GM23338 (cell line): ENCODE data around the gene RWDD1. TPM values are rescaled to one million over a fixed set of nuclear protein-coding genes. Genes with fewer than 3 reads are reported as not detected.

Experiments used
- ATAC-seq: fragments of 200-7000 bp; cut with Tn5 transposase; 3 replicates; pipeline ENCODE4 v1.9.1; 2020
- DNase-seq: peaks from one replicate; pipeline ENCODE4 v3.0.0-alpha.2; 2015; ENCODE audit warnings: low spot score
- H2AFZ ChIP-seq: fragments of 200-600 bp; sonication (generic); 2 replicates; pipeline ENCODE4 v1.8.0; 2016; ENCODE audit warnings: antibody characterized with exemption, mild to moderate bottlenecking, moderate library complexity
- H3F3A ChIP-seq: fragments of 200-600 bp; sonication (generic); replicated peaks from 2 replicates; pipeline ENCODE4 v1.8.0; 2017; ENCODE audit warnings: antibody characterized with exemption, mixed run types, low read depth
- H3K27ac ChIP-seq: fragments of 200-600 bp; sonication (generic); 2 replicates; pipeline ENCODE4 v1.6.1; 2016; ENCODE audit warnings: low read depth
- H3K27me3 ChIP-seq: fragments of 200-600 bp; sonication (generic); 2 replicates; pipeline ENCODE4 v1.8.0; 2016; ENCODE audit warnings: mild to moderate bottlenecking, mixed run types, moderate library complexity; ENCODE audit not compliant: insufficient read depth
- H3K36me3 ChIP-seq: fragments of 200-600 bp; sonication (generic); 2 replicates; pipeline ENCODE4 v1.8.0; 2016; ENCODE audit warnings: mild to moderate bottlenecking; ENCODE audit not compliant: insufficient read depth
- H3K4me1 ChIP-seq: fragments of 200-600 bp; sonication (generic); 2 replicates; pipeline ENCODE4 v1.8.0; 2016; ENCODE audit warnings: mild to moderate bottlenecking, moderate library complexity; ENCODE audit not compliant: insufficient read depth
- H3K4me2 ChIP-seq: fragments of 200-600 bp; sonication (generic); 2 replicates; pipeline ENCODE4 v1.7.1; 2017; ENCODE audit warnings: mixed run types
- H3K4me3 ChIP-seq: fragments of 200-600 bp; sonication (generic); 2 replicates; pipeline ENCODE4 v1.6.1; 2016; ENCODE audit warnings: mixed run types
- H3K79me2 ChIP-seq: fragments of 200-600 bp; sonication (generic); replicated peaks from 2 replicates; pipeline ENCODE4 v1.8.0; 2017; ENCODE audit warnings: mild to moderate bottlenecking; ENCODE audit not compliant: insufficient read depth
- H3K9me2 ChIP-seq: fragments of 200-600 bp; sonication (generic); 2 replicates; pipeline ENCODE4 v1.8.0; 2017; ENCODE audit not compliant: insufficient read depth
- H4K20me1 ChIP-seq: fragments of 200-600 bp; sonication (generic); replicated peaks from 2 replicates; pipeline ENCODE4 v1.8.0; 2017; ENCODE audit warnings: mild to moderate bottlenecking; ENCODE audit not compliant: insufficient read depth
- H3K27ac Mint-ChIP-seq: 2 replicates; pipeline ENCODE4 v1.8.0; 2020; ENCODE audit warnings: inconsistent platforms, mild to moderate bottlenecking, moderate library complexity, mixed read lengths
- H3K27me3 Mint-ChIP-seq: 3 replicates; pipeline ENCODE4 v1.8.0; 2022; ENCODE audit warnings: low read depth, mild to moderate bottlenecking, moderate library complexity, mixed read lengths, inconsistent platforms; ENCODE audit not compliant: insufficient read depth, poor library complexity
- H3K36me3 Mint-ChIP-seq: 3 replicates; pipeline ENCODE4 v1.8.0; 2021; ENCODE audit warnings: low read depth, mild to moderate bottlenecking, inconsistent platforms, moderate library complexity, mixed read lengths
- H3K4me1 Mint-ChIP-seq: 3 replicates; pipeline ENCODE4 v1.8.0; 2020; ENCODE audit warnings: mild to moderate bottlenecking, inconsistent platforms, mixed read lengths
- H3K4me3 Mint-ChIP-seq: 3 replicates; pipeline ENCODE4 v1.8.0; 2021; ENCODE audit warnings: moderate library complexity, mild to moderate bottlenecking, inconsistent platforms, mixed read lengths
- H3K9me3 Mint-ChIP-seq: 3 replicates; pipeline ENCODE4 v1.8.0; 2020; ENCODE audit warnings: moderate library complexity, mild to moderate bottlenecking, inconsistent platforms, mixed read lengths
- CREB1 ChIP-seq: fragments of 250-450 bp; sonication (Bioruptor Pico); IDR thresholded peaks from 2 replicates; pipeline ENCODE4 v1.5.0; 2020; ENCODE audit warnings: low read depth, mild to moderate bottlenecking, moderate library complexity
- EZH2 ChIP-seq: fragments of 200-600 bp; sonication (generic); IDR thresholded peaks from one replicate; pipeline ENCODE4 v1.8.0; 2017; ENCODE audit warnings: antibody characterized with exemption, mild to moderate bottlenecking, low read depth; ENCODE audit not compliant: unreplicated experiment
- EZH2phosphoT487 ChIP-seq: fragments of 200-600 bp; sonication (generic); IDR thresholded peaks from one replicate; pipeline ENCODE4 v1.8.1; 2018; ENCODE audit warnings: antibody characterized with exemption; ENCODE audit not compliant: unreplicated experiment
- JUNB ChIP-seq: IDR thresholded peaks from one replicate; pipeline ENCODE4 v1.6.1; 2016; ENCODE audit warnings: antibody characterized with exemption; ENCODE audit not compliant: unreplicated experiment
- NANOG ChIP-seq: IDR thresholded peaks from 2 replicates; pipeline ENCODE4 v1.6.1; 2016; ENCODE audit warnings: antibody characterized with exemption, borderline replicate concordance
- POLR2AphosphoS5 ChIP-seq: IDR thresholded peaks from 2 replicates; pipeline ENCODE4 v1.6.1; 2016; ENCODE audit warnings: antibody characterized with exemption, low read depth
- STAT1 ChIP-seq: IDR thresholded peaks from one replicate; pipeline ENCODE4 v1.6.1; 2016; ENCODE audit warnings: antibody characterized with exemption; ENCODE audit not compliant: unreplicated experiment
- ZNF114 ChIP-seq: fragments of 250-450 bp; sonication (Bioruptor Pico); IDR thresholded peaks from 2 replicates; pipeline ENCODE4 v1.5.0; 2020; ENCODE audit warnings: mild to moderate bottlenecking, moderate library complexity
- ZNF331 ChIP-seq: fragments of 250-450 bp; sonication (Bioruptor Pico); IDR thresholded peaks from 2 replicates; pipeline ENCODE4 v1.5.0; 2020; ENCODE audit warnings: low read depth, mild to moderate bottlenecking, moderate library complexity
- polyA plus RNA-seq: library from polyadenylated mRNA; unstranded; fragments of >200 nt; fragmentation: Nextera tagmentation; extraction: Ambion mirVana; gene quantifications from 2 replicates; pipeline ENCODE4 v1.2.1, GENCODE V29; 2016
- total RNA-seq: library from RNA; depleted of rRNA; stranded (reverse); fragments of >200 nt; shearing (Covaris generic); gene quantifications from 2 replicates; pipeline ENCODE4 v1.2.3, GENCODE V29; 2014
- TF ChIP-seq, protein P1 (sequence below), 2 experiments: fragments of 200-600 bp in 1 of 2; sonication (generic) in 1 of 2; conservative IDR thresholded peaks; 2 replicates each; pipeline versions ENCODE4 v1.5.1 to v1.6.1; 2016 to 2017; ENCODE audit warnings: antibody characterized with exemption in 2 of 2, low read depth in 2 of 2, mild to moderate bottlenecking in 2 of 2, moderate library complexity in 1 of 2
- TF ChIP-seq, protein P2 (sequence below): IDR thresholded peaks from one replicate; pipeline ENCODE4 v1.6.1; 2018; ENCODE audit warnings: antibody characterized with exemption; ENCODE audit not compliant: unreplicated experiment
- TF ChIP-seq, protein P3 (sequence below): IDR thresholded peaks from 2 replicates; pipeline ENCODE4 v1.6.1; 2016; ENCODE audit warnings: antibody characterized with exemption
- TF ChIP-seq, protein P4 (sequence below): fragments of 250-450 bp; sonication (Bioruptor Pico); IDR thresholded peaks from 2 replicates; pipeline ENCODE4 v1.5.0; 2020; ENCODE audit warnings: mild to moderate bottlenecking, moderate library complexity

RWDD1 gene
- total and polyA plus RNA-seq, 2 experiments from 2014 or later = 20.2 to 171 TPM

DNA sequence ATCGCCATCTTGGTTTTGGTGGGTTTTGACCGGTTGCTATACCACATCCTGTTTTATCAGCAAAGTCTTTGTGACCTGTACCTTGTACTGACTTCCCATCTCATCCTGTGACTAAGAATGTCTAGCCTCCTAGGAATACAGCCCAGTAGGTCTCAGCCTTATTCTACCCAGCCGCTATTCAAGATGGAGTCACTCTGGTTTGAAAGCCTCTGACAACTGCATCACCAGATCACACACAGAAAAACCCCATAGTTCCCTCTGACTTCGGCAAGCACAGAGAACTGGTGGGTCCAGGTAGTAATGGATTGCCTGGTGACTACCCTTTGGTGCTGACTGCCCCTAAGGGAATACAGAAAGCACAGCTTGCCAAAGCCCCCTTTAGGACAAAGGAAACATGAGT is 34.6 kb downstream of the RWDD1 start:
- TF ChIP-seq ZNF114 (CRISPR knock-in tag) (no peak), EZH2phosphoT487 (no peak), POLR2AphosphoS5 (no peak), EZH2 (no peak), NANOG (no peak), STAT1 (no peak), CREB1 (CRISPR knock-in tag) (no peak), ZNF331 (no peak), JUNB (no peak)
- TF ChIP-seq, protein P1, sequence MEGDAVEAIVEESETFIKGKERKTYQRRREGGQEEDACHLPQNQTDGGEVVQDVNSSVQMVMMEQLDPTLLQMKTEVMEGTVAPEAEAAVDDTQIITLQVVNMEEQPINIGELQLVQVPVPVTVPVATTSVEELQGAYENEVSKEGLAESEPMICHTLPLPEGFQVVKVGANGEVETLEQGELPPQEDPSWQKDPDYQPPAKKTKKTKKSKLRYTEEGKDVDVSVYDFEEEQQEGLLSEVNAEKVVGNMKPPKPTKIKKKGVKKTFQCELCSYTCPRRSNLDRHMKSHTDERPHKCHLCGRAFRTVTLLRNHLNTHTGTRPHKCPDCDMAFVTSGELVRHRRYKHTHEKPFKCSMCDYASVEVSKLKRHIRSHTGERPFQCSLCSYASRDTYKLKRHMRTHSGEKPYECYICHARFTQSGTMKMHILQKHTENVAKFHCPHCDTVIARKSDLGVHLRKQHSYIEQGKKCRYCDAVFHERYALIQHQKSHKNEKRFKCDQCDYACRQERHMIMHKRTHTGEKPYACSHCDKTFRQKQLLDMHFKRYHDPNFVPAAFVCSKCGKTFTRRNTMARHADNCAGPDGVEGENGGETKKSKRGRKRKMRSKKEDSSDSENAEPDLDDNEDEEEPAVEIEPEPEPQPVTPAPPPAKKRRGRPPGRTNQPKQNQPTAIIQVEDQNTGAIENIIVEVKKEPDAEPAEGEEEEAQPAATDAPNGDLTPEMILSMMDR (conservative IDR thresholded peaks at IDR 0.05; ENCODE audit: low read depth in 2 of 2) = no peak
- TF ChIP-seq, protein P2, sequence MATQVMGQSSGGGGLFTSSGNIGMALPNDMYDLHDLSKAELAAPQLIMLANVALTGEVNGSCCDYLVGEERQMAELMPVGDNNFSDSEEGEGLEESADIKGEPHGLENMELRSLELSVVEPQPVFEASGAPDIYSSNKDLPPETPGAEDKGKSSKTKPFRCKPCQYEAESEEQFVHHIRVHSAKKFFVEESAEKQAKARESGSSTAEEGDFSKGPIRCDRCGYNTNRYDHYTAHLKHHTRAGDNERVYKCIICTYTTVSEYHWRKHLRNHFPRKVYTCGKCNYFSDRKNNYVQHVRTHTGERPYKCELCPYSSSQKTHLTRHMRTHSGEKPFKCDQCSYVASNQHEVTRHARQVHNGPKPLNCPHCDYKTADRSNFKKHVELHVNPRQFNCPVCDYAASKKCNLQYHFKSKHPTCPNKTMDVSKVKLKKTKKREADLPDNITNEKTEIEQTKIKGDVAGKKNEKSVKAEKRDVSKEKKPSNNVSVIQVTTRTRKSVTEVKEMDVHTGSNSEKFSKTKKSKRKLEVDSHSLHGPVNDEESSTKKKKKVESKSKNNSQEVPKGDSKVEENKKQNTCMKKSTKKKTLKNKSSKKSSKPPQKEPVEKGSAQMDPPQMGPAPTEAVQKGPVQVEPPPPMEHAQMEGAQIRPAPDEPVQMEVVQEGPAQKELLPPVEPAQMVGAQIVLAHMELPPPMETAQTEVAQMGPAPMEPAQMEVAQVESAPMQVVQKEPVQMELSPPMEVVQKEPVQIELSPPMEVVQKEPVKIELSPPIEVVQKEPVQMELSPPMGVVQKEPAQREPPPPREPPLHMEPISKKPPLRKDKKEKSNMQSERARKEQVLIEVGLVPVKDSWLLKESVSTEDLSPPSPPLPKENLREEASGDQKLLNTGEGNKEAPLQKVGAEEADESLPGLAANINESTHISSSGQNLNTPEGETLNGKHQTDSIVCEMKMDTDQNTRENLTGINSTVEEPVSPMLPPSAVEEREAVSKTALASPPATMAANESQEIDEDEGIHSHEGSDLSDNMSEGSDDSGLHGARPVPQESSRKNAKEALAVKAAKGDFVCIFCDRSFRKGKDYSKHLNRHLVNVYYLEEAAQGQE = no peak
- TF ChIP-seq, protein P3, sequence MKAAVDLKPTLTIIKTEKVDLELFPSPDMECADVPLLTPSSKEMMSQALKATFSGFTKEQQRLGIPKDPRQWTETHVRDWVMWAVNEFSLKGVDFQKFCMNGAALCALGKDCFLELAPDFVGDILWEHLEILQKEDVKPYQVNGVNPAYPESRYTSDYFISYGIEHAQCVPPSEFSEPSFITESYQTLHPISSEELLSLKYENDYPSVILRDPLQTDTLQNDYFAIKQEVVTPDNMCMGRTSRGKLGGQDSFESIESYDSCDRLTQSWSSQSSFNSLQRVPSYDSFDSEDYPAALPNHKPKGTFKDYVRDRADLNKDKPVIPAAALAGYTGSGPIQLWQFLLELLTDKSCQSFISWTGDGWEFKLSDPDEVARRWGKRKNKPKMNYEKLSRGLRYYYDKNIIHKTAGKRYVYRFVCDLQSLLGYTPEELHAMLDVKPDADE = no peak
- TF ChIP-seq, protein P4, sequence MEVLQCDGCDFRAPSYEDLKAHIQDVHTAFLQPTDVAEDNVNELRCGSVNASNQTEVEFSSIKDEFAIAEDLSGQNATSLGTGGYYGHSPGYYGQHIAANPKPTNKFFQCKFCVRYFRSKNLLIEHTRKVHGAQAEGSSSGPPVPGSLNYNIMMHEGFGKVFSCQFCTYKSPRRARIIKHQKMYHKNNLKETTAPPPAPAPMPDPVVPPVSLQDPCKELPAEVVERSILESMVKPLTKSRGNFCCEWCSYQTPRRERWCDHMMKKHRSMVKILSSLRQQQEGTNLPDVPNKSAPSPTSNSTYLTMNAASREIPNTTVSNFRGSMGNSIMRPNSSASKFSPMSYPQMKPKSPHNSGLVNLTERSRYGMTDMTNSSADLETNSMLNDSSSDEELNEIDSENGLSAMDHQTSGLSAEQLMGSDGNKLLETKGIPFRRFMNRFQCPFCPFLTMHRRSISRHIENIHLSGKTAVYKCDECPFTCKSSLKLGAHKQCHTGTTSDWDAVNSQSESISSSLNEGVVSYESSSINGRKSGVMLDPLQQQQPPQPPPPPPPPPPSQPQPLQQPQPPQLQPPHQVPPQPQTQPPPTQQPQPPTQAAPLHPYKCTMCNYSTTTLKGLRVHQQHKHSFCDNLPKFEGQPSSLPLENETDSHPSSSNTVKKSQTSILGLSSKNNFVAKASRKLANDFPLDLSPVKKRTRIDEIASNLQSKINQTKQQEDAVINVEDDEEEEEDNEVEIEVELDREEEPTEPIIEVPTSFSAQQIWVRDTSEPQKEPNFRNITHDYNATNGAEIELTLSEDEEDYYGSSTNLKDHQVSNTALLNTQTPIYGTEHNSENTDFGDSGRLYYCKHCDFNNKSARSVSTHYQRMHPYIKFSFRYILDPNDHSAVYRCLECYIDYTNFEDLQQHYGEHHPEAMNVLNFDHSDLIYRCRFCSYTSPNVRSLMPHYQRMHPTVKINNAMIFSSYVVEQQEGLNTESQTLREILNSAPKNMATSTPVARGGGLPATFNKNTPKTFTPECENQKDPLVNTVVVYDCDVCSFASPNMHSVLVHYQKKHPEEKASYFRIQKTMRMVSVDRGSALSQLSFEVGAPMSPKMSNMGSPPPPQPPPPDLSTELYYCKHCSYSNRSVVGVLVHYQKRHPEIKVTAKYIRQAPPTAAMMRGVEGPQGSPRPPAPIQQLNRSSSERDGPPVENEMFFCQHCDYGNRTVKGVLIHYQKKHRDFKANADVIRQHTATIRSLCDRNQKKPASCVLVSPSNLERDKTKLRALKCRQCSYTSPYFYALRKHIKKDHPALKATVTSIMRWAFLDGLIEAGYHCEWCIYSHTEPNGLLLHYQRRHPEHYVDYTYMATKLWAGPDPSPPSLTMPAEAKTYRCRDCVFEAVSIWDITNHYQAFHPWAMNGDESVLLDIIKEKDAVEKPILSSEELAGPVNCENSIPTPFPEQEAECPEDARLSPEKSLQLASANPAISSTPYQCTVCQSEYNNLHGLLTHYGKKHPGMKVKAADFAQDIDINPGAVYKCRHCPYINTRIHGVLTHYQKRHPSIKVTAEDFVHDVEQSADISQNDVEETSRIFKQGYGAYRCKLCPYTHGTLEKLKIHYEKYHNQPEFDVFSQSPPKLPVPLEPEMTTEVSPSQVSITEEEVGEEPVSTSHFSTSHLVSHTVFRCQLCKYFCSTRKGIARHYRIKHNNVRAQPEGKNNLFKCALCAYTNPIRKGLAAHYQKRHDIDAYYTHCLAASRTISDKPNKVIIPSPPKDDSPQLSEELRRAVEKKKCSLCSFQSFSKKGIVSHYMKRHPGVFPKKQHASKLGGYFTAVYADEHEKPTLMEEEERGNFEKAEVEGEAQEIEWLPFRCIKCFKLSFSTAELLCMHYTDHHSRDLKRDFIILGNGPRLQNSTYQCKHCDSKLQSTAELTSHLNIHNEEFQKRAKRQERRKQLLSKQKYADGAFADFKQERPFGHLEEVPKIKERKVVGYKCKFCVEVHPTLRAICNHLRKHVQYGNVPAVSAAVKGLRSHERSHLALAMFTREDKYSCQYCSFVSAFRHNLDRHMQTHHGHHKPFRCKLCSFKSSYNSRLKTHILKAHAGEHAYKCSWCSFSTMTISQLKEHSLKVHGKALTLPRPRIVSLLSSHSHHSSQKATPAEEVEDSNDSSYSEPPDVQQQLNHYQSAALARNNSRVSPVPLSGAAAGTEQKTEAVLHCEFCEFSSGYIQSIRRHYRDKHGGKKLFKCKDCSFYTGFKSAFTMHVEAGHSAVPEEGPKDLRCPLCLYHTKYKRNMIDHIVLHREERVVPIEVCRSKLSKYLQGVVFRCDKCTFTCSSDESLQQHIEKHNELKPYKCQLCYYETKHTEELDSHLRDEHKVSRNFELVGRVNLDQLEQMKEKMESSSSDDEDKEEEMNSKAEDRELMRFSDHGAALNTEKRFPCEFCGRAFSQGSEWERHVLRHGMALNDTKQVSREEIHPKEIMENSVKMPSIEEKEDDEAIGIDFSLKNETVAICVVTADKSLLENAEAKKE (CRISPR knock-in tag) = no peak
- no peak overlapping the region for H3K27ac ChIP-seq
- H3K27ac Mint-ChIP-seq = no peak overlapping the region
- no peaks in the 10 kb centered on the region for H3K9me2 ChIP-seq
- H3K79me2 ChIP-seq = no peaks in the 10 kb centered on the region
- no peaks in the 10 kb centered on the region for H3K36me3 ChIP-seq
- H2AFZ ChIP-seq = no peak overlapping the region
- H3K9me3 Mint-ChIP-seq = peaks cover 13% of the 10 kb centered on the region
- peaks cover 3% of the 10 kb centered on the region for H3K27me3 Mint-ChIP-seq
- no peaks in the 10 kb centered on the region for H3K27me3 ChIP-seq
- H3K4me3 ChIP-seq = no peak overlapping the region
- H3K4me2 ChIP-seq = no peak overlapping the region
- DNase-seq (no peak), ATAC-seq (no peak)
- peaks cover 2% of the 10 kb centered on the region for H3K4me1 Mint-ChIP-seq
- no peaks in the 10 kb centered on the region for H3F3A ChIP-seq
- H3K36me3 Mint-ChIP-seq = peaks cover 18% of the 10 kb centered on the region
- no peaks in the 10 kb centered on the region for H4K20me1 ChIP-seq
- no peak overlapping the region for H3K4me3 Mint-ChIP-seq
- H3K4me1 ChIP-seq = 0 out of 2 replicates have a peak, but pooled peaks cover 3% of the 10 kb centered on the region
